HEK293 (cell line): ENCODE results near the gene ANXA1.

ENCODE experiments used
- BCL11A ChIP-seq: fragments of 450-650 bp; formaldehyde crosslinking; IDR thresholded peaks from 2 replicates; pipeline ENCODE4 v1.5.1; 2016; ENCODE audit warnings: low read depth, missing biosample characterization, missing genetic modification characterization
- CTCF ChIP-seq: fragments of 450-650 bp; formaldehyde crosslinking; IDR thresholded peaks from 2 replicates; pipeline ENCODE4 v1.5.1; 2016; ENCODE audit warnings: missing biosample characterization, missing genetic modification characterization
- PBX3 ChIP-seq: sonication (generic); formaldehyde crosslinking; IDR thresholded peaks from 2 replicates; pipeline ENCODE4 v1.8.1; 2022; ENCODE audit warnings: mild to moderate bottlenecking, moderate library complexity, missing genetic modification reagents
- PRDM10 ChIP-seq: fragments of 450-650 bp; formaldehyde crosslinking; IDR thresholded peaks from 2 replicates; pipeline ENCODE4 v1.5.1; 2016; ENCODE audit warnings: missing biosample characterization, missing genetic modification characterization
- SCRT2 ChIP-seq: fragments of 450-650 bp; formaldehyde crosslinking; IDR thresholded peaks from 2 replicates; pipeline ENCODE4 v1.5.1; 2016; ENCODE audit warnings: missing biosample characterization, missing genetic modification characterization
- ZEB2 ChIP-seq: fragments of 450-650 bp; formaldehyde crosslinking; IDR thresholded peaks from 2 replicates; pipeline ENCODE4 v1.5.1; 2016; ENCODE audit warnings: missing biosample characterization, missing genetic modification characterization
- ZFP69B ChIP-seq: fragments of 450-650 bp; formaldehyde crosslinking; IDR thresholded peaks from 2 replicates; pipeline ENCODE4 v1.5.1; 2016; ENCODE audit warnings: missing biosample characterization, missing genetic modification characterization
- ZNF404 ChIP-seq: fragments of 450-650 bp; formaldehyde crosslinking; IDR thresholded peaks from 2 replicates; pipeline ENCODE4 v1.5.1; 2017; ENCODE audit warnings: missing biosample characterization, missing genetic modification characterization
- ZNF513 ChIP-seq: fragments of 450-650 bp; IDR thresholded peaks from 2 replicates; pipeline ENCODE4 v1.5.1; 2018; ENCODE audit warnings: missing biosample characterization, missing genetic modification characterization
- ZNF560 ChIP-seq: fragments of 450-650 bp; formaldehyde crosslinking; IDR thresholded peaks from 2 replicates; pipeline ENCODE4 v1.5.1; 2017; ENCODE audit warnings: missing biosample characterization, missing genetic modification characterization, borderline replicate concordance
- ZSCAN4 ChIP-seq: fragments of 450-650 bp; formaldehyde crosslinking; IDR thresholded peaks from 2 replicates; pipeline ENCODE4 v1.5.1; 2017; ENCODE audit warnings: missing biosample characterization, missing genetic modification characterization

GRCh38 chr9:73148447-73148937 is 3.2 kb upstream of the ANXA1 start:
- TF ChIP-seq CTCF (tag by site-specific recombination) (no peak), PRDM10 (tag by site-specific recombination) (no peak), SCRT2 (tag by site-specific recombination) (no peak), ZNF560 (tag by site-specific recombination) (no peak), ZNF404 (no peak), ZSCAN4 (tag by site-specific recombination) (no peak), ZFP69B (tag by site-specific recombination) (no peak), BCL11A (no peak), ZEB2 (tag by site-specific recombination) (no peak), ZNF513 (tag by site-specific recombination) (no peak), PBX3 (no peak)
